Right lobe of liver (tissue), 6 donors: ENCODE results near the gene UCK2. TPM values are rescaled to one million over a fixed set of nuclear protein-coding genes. Genes with fewer than 3 reads are reported as not detected.
A peak's percentile ranks its signal among the peaks of the same experiment; 100 is the strongest.

ENCODE experiments used
- ATAC-seq, 4 donors: fragments of 200-7000 bp; cut with Tn5 transposase; one replicate each; pipeline ENCODE4 v1.9.1; 2020; ENCODE audit warnings: mild to moderate bottlenecking in 4 of 4, moderate library complexity in 4 of 4
- DNase-seq, 3 donors: peaks; one replicate each; pipeline ENCODE4 v3.0.0-alpha.2; 2020
- H3K27ac ChIP-seq, 3 donors: fragments of 200-600 bp; one replicate each; pipeline ENCODE4 v1.8.0; 2022
- H3K27me3 ChIP-seq, 2 donors: fragments of 200-600 bp; one replicate each; pipeline ENCODE4 v1.8.0; 2022
- H3K36me3 ChIP-seq, 4 donors: fragments of 200-600 bp; sonication (generic) in 1 of 4; one replicate each; pipeline versions ENCODE4 v1.5.1 to v1.8.0; 2017 to 2022; ENCODE audit warnings: control low read depth in 1 of 4
- H3K4me1 ChIP-seq, 4 donors: fragments of 200-600 bp; sonication (generic) in 1 of 4; one replicate each; pipeline versions ENCODE4 v1.5.1 to v1.8.0; 2017 to 2022; ENCODE audit warnings: control low read depth in 1 of 4
- H3K4me3 ChIP-seq, 3 donors: fragments of 200-600 bp; one replicate each; pipeline ENCODE4 v1.8.0; 2022
- H3K9me3 ChIP-seq, 4 donors: fragments of 200-600 bp; sonication (generic) in 1 of 4; one replicate each; pipeline versions ENCODE4 v1.5.1 to v1.8.0; 2017 to 2022; ENCODE audit warnings: control low read depth in 1 of 4
- POLR2A ChIP-seq: fragments of 450-650 bp; IDR thresholded peaks from one replicate; pipeline ENCODE4 v1.6.1; 2017; ENCODE audit warnings: antibody characterized with exemption, mild to moderate bottlenecking
- WGBS: methylation state at CpG from one replicate; pipeline ENCODE4 v1.1.6; 2018; ENCODE audit warnings: low coverage, low lambda C conversion rate; ENCODE audit not compliant: insufficient coverage; ENCODE audit errors: missing lambda C conversion rate; 5-methylcytosine and 5-hydroxymethylcytosine counted together
- intact Hi-C, 2 donors: fragments of 100-400 bp; cut with DNase I; formaldehyde crosslinking; loops; one replicate each; pipeline versions ENCODE4 v1.11.2 to v1.14.1; 2022
- total RNA-seq, 6 experiments: library from RNA; depleted of rRNA in 2 of 6; stranded (reverse); fragments of >200 nt in 2 of 6; fragmentation: NEBNext Ultra II Directional in 3 of 6; extraction: Animal tissue kit (Norgen Biotek cat#: 25700) in 3 of 6; gene quantifications; one replicate each; pipeline versions ENCODE4 v1.1.0 to v1.2.4, GENCODE V29; 2016 to 2023
- TF ChIP-seq, protein P1 (sequence below), 4 donors: fragments of 200-600 bp in 3 of 4; fragments of 450-650 bp in 1 of 4; IDR thresholded peaks; one replicate each; pipeline versions ENCODE4 v1.5.1 to v1.8.0; 2016 to 2022; ENCODE audit warnings: antibody characterized with exemption in 4 of 4, mild to moderate bottlenecking in 2 of 4
- donor health status: DM: no; HTN: yes; CAD: no.
- donor health status: DM: no; HTN: no; CAD: no.
- donor health status: DM: no; HTN: no; CAD: no.
- donor health status: DM: no; HTN: yes; CAD: no.
- donor health status: DM: no; HTN: yes; CAD: no.

The UCK2 gene
- total RNA-seq, 6 experiments from 2014 or later, result 8.4 to 22.9 (median 10.4) TPM

DNA sequence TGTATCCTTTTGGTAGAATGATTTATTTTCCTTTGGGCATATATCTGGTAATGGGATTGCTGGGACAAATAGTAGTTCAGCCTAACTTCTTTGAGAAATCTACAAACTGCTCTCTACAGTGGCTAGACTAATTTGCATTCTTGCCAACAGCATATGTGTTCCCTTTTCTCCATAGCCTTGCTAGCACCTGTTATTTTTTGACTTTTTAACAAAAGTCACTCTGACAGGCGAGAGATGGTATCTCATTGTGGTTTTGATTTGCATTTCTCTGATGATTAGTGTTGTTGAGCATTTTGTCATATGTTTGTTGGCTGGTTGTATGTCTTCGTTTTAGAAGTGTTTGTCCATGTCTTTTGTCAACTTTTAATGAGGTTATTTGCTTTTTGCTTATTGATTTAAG is 99.8 kb downstream of the UCK2 start:
- intact Hi-C loops, result no loop called here
- Histone ChIP-seq H3K27me3 (no peaks in the 10 kb centered on the region), H3K4me1 (no peaks in the 10 kb centered on the region), H3K4me3 (no peak overlapping the region), H3K27ac (no peak overlapping the region), H3K36me3 (no peaks in the 10 kb centered on the region), H3K9me3 (no peaks in the 10 kb centered on the region)
- no peak for TF ChIP-seq POLR2A
- TF ChIP-seq, protein P1, sequence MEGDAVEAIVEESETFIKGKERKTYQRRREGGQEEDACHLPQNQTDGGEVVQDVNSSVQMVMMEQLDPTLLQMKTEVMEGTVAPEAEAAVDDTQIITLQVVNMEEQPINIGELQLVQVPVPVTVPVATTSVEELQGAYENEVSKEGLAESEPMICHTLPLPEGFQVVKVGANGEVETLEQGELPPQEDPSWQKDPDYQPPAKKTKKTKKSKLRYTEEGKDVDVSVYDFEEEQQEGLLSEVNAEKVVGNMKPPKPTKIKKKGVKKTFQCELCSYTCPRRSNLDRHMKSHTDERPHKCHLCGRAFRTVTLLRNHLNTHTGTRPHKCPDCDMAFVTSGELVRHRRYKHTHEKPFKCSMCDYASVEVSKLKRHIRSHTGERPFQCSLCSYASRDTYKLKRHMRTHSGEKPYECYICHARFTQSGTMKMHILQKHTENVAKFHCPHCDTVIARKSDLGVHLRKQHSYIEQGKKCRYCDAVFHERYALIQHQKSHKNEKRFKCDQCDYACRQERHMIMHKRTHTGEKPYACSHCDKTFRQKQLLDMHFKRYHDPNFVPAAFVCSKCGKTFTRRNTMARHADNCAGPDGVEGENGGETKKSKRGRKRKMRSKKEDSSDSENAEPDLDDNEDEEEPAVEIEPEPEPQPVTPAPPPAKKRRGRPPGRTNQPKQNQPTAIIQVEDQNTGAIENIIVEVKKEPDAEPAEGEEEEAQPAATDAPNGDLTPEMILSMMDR (IDR thresholded peaks at IDR 0.05), result no peak
- ATAC-seq (no peak), DNase-seq (no peak)
- 32% methylated on average over 2 of the region's 2 CpGs for WGBS

DNA sequence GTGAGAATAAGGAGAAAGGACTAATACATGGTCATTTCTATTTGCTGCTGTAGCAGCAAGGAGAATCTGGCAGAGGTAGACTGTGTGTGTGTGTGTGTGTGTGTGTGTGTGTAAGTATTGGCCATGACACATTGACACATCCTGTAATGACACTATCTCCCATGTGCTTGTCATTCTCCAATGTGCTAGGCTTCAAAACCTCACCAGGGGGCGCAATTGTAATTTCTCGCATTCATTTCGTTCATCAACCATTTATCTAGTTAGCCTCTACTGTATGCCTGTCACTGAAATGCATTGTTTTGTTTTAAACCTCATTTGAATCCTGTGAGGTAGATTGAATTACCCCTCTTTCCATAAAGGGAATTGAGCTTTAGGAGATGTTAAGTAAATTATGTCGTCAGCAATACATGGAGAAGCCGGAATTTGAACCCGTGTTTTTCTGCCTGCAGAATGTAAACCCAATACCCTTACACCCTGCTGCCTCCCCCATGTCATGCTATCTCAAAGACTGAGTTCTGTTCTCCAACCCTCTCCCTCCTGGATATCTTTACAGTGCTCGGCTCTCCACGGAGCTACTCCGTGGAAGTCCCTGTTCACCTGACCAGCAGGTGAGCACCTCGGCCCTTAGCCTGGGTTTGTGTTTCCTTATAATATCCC is 100.8 kb downstream of the UCK2 start:
- intact Hi-C loops, result no loop called here
- Histone ChIP-seq H3K4me1 (no peaks in the 10 kb centered on the region), H3K27ac (no peak overlapping the region), H3K9me3 (no peaks in the 10 kb centered on the region), H3K4me3 (no peak overlapping the region), H3K36me3 (no peaks in the 10 kb centered on the region), H3K27me3 (no peaks in the 10 kb centered on the region)
- peak; percentile 58 to 77 (median 70) for ATAC-seq
- DNase-seq, result peak in 1 of 3 donors; percentile 54
- TF ChIP-seq, protein P1 (IDR thresholded peaks at IDR 0.05), result peak; percentile 57 to 78 (median 58)
- no peak for TF ChIP-seq POLR2A
- WGBS, result 56% methylated on average over 7 of the region's 10 CpGs

DNA sequence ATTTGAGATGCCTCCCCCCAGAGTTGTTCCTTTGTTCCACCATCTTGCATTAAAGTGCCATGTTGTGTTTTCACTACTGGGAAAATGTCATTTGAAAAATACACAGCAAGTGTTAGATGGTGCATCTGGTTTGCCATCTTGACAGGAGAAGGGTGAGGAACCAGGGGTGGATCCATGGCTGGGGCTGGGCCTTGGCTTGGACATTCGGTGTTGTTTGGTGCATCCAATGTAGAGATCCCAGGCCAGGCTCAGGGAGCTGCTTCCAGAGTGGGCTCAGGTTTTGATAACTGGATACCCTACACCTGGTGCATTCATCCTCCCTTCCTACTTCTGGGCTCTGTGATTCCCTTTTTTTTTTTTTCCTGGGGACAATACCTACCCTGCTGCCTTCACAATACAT is 103.5 kb downstream of the UCK2 start:
- Histone ChIP-seq H3K27ac (no peak overlapping the region), H3K9me3 (no peaks in the 10 kb centered on the region), H3K36me3 (no peaks in the 10 kb centered on the region), H3K27me3 (no peaks in the 10 kb centered on the region), H3K4me3 (no peak overlapping the region), H3K4me1 (no peaks in the 10 kb centered on the region)
- DNase-seq, result no peak
- WGBS, result no CpG with 5 or more reads among the region's 1 CpG
- ATAC-seq, result no peak
- intact Hi-C loops, result loop anchor here in 1 of 2 donors (10.0 kb wide), 1 partner anchor 494 kb away; no protein-coding TSS in a partner anchor
- no peak for TF ChIP-seq POLR2A
- TF ChIP-seq, protein P1 (IDR thresholded peaks at IDR 0.05), result no peak

DNA sequence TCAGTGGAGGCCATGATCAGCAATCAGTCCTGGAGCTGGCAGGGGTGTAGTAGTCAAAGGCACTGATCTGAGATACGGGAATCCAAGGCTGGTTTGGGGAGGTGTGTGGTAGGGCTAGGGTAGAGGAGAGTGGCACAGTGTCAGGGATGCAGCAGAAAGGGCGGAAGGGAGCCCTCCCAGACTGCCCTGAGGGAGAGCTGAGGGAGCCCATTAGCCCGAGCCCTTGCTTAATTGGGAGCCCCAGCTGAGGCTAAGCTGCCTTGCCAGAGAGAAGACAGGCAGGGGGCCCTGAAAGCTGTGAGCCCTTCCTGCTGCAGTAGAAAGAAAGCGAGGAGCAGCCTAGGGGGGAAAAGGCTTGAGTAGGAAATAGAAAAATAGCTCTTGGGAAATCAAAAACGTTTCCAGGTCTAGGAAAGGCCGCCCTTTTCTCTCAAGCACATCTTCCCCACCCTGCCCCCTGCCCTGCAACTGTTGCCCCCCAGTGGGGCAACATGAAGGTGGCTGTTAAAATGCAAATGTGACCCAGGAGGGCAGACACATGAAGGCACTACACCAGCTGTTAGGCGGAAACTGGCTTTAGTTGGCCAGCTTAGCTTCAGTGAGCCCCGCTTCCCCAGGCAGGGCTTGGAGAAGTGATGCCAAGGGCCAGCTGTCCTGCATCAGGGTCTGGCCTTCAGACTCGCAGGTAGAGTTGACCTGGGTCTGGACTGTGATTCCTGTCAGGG is 106.2 kb downstream of the UCK2 start:
- WGBS, result 77% methylated on average over 5 of the region's 9 CpGs
- H3K4me1 ChIP-seq, result no peaks in the 10 kb centered on the region
- DNase-seq (no peak), ATAC-seq (no peak)
- no peaks in the 10 kb centered on the region for H3K27me3 ChIP-seq
- no peaks in the 10 kb centered on the region for H3K36me3 ChIP-seq
- no peak overlapping the region for H3K27ac ChIP-seq
- no peak overlapping the region for H3K4me3 ChIP-seq
- intact Hi-C loops, result loop anchor here in 1 of 2 donors (10.0 kb wide), 1 partner anchor 491 kb away; no protein-coding TSS in a partner anchor
- TF ChIP-seq, protein P1 (IDR thresholded peaks at IDR 0.05), result no peak
- no peak for TF ChIP-seq POLR2A
- H3K9me3 ChIP-seq, result no peaks in the 10 kb centered on the region
